ENCODE measurements around the gene SPOCD1.
"Not testable (repeated sequence)": the region's sequence is repeated elsewhere in the genome, so short reads cannot be mapped to it uniquely, and the experiment has no call there.

Gene SPOCD1

DNA sequence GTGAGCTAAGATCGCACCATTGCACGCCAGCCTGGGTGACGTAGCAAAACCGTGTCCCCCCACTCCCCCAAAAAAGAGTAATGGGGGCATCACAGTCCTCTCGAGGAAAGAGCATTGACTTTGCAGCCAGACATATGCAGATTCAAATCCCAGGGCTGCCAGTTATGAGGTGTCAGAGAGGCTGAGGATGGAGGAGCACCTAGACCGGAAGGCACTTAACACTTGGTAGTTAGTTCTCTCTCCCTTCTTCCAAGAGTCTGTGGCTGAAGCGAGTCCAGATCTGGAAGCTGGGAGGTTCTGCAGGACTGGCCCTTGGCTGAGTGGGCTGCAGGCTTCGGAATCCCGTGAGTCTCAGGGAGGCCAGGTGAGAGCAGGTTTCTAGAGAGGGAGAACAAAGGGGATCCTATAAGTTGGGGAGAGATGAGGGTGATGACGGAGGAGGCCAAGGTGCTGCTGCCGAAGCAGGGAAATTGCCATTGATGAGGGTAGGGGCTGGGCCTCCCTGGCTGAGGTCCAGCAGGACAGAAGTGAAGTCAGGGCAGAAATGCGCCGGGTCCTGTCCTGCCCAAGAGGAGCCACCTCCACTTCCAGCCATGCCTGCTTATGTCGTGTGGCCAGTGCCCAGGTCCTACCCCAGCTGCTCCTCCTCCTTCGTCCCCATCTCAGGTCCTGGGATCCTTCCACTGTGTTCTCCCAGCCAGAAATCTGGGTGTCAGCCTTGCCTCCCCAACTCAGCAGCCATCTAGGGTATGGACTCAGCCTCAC is 13.3 kb upstream of the SPOCD1 start:
- no peak for DNase-seq (ENCODE audit: low read depth)

DNA sequence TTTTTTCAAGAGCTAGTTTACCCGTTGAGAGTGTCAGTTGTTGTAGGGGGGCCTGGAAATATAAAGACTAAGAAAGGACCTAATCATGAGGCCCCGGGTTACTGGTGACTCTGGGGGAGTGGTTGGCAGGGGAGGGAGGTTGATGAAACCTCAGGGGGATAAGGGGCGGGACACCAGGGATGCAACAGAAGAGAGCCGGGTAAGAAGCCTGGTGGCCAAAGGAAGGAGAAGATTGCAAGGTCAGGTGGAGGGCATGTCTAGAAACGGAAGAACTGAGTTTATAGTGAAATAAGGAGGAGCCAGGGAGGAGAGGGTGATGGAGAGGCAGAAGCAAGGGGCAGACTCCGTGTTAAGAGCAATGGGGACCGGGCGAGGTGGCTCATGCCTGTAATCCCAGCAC is 12.5 kb upstream of the SPOCD1 start:
- no peak for DNase-seq (ENCODE audit: low read depth)

DNA sequence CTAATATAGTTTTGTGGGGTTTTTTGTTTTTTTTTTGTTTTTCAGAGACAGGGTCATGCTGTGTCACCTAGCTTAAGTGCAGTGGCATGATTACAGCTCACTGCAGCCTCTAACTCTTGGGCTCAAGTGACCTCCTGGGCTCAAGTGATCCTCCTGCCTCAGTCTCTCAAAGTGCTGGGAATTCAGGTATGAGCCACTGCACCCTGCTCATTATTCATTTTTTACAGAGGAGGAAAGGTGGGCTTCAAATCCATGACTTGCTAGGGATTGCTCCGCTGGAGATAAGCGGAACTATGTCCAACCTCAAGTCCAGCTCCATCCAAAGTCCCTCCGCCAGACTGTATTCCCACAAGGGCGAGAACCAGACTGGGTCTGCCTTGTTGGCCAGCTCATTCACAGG is 8.0 kb upstream of the SPOCD1 start:
- no peak for DNase-seq (ENCODE audit: low read depth)

DNA sequence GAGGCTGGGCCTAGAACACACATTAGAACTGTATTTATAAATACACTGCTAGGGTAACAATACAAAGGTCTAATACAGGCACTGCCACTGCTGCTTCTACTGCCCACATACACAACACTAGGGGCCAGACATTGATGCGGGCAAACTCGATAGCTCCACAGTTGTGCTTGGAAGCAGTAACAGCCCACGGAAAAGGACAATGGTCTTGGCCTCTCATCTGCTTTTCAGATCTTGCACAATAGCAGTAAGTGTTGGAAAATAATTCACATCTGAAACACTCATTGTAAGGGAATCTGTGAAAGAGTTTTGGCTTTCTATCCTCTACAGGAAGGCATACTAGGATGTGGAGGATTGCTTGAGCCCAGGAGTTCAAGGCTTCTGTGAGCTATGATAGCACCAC is 6.9 kb upstream of the SPOCD1 start:
- no peak for DNase-seq (ENCODE audit: low read depth)

DNA sequence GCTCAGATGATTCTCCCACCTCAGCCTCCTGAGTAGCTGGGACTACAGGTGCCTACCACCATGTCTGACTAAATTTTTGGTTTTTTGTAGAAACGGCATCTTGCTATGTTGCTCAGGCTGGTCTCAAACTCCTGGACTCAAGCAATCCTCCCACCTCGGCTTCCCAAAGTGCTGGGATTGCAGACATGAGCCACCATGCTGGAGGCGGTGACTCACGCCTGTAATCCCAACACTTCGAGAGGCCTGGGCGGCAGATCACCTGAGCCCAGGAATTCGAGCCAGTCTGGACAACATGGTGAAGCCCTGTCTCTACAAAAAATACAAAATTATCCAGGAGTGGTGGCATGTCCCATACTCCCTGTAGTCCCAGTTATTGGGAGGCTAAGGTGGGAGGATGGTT is 4.4 kb upstream of the SPOCD1 start:
- not testable (repeated sequence) for DNase-seq (ENCODE audit: low read depth)

DNA sequence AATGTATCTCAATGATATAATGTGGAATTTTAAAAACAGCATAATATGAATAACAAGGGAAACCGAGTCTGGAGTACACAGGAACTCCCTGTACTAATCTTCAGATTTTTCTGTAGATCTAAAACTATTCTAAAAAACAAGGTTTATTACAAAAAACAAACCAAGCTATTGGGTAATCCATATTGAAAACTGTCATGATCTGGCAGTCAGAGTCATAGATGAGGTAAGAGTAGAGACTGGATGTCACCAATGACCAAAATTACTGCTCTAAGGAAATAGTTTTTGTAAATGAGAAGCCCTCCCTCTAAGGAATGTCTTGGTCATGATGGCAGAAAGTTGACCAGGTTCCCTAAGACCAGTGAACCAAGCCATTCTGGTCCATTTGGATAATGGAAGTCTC is 2.4 kb upstream of the SPOCD1 start:
- no peak for DNase-seq (ENCODE audit: low read depth)

DNA sequence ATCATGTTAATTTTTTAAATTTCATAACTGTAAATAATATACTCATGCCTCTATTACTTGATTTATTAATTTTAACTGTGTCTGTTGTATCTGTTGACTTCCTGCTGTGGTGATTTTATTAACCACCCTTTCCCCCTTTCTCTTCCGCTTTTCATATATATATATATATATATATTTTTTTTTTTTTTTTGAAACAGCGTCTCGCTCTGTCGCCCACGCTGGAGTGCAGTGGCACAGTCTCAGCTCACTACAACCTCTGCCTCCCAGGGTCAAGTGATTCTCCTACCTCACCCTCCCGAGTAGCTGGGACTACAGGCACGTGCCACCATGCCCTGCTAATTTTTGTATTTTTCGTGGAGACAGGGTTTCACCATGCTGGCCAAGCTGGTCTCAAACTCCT is 1.1 kb upstream of the SPOCD1 start:
- not testable (repeated sequence) for DNase-seq (ENCODE audit: low read depth)

DNA sequence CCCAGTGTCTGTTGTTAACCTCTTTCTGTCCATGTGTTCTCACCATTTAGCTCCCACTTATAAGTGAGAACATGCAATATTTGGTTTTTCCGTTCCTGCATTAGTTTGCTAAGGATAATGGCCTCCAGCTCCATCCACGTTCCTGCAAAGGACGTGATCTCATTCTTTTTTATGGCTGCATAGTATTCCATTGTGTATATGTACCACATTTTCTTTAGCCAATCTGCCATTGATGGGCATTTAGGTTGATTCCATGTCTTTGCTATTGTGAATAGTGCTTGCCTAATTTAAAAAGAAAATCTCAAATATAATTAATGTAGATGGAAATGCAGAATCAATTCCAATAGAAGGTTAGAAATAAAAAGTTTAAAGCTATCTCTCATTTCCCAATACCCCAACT is 679 bp upstream of the SPOCD1 start:
- DNase-seq (ENCODE audit: low read depth): not testable (repeated sequence)

DNA sequence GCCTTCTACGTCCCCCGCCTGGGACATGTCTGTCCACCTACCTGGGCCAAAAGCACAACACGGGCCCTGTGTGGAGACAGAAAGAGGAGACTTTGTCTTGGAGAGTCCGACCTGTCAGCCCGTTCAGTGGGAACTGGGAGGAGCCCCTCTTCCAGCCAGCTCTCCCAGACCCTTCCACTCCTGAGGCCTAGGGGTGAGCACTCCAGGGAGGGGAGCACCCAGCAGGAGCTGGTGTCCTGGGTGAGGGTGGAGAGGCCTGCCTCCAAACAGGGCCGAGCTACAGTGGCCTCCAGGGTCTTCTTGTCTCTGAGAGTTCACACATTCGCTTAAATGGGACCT is 546 bp downstream of the SPOCD1 start:
- DNase-seq (ENCODE audit: low read depth): no peak

DNA sequence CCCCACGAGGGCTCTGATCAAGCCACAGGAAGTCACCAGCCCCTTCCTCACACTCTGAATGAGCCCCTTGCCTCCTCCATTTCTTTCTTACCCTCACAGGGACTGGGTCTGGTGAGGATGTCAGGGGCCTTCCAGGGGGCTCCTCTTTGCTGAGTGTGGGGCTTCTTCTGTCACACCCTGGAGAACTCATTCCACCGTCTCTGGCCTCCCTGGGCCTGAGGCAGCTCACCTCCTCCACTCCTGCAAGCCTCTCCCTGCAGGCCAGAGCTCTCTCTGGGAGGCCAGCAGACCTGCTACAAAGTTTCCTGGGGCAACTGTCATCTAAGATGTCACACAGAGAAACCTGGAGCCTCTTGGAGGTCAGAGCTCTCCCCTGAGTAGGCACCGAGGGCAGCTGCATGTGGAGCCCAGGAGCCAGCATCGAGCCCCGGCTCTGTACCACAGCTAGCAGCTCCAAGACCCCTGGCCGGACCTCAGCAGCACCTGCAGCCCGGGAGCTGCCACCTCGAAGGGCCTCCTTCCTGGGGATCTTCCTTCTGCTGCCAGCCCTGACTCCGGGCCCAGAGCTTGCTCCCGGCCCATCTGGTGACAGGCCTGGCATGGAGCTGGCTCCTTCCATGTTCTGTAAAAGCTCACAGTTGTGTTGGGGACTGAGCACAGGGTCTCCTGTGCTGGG is 1.1 kb downstream of the SPOCD1 start:
- no peak for DNase-seq (ENCODE audit: low read depth)

DNA sequence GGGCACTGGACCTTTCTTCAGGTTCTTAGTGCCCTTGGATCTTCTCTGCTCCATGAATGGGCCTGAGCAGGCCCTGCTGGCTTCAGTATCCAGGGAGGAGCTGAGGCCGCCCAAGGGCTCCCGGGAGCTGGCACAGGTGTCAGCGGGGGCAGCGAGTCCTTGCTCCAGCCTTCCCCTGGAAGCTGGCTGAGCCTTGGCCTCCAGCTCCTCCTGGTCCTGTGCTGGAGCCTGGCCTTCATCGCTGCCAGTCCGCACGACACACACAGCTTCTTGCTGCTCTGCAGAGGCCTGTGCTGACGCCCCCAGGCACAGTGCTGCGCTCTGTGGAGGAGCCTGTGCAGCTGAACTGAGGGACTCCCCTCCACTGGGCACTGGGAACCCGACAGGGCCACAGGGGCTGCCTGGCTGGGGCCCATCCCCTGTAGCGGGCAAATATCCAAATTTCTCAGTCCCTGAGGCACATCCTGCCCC is 1.7 kb downstream of the SPOCD1 start:
- DNase-seq (ENCODE audit: low read depth): no peak

DNA sequence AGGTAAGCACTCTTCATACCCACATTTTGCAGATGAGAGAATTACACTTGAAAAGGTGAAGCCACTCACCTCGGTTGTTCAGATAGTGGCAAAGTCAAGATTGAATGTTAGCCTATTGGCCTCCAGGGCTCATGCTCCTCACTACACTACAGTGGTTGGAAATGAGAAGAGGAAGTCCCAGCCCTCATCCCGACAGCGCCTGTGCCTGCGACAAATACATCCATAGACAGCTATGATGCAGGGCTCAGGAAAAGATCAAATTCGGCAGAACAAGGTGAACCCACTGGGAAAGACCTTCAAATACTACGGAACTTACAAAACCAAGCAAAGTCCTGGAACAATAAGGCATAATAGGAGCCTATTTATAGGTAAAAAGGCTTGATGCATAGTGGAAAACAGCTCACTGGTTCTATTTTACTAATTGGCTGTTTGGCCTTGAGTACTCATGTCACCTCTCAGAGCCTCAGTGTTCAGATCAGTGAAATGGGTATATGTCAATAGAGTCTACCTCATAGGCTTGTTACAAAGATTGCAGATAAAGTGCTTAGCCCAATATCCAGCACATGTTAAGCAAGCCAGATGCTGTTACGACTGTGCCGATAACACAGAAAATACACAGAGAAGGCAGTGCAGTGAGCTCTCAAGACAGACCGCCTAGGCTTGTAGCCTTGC is 3.5 kb downstream of the SPOCD1 start:
- DNase-seq (ENCODE audit: low read depth): no peak

DNA sequence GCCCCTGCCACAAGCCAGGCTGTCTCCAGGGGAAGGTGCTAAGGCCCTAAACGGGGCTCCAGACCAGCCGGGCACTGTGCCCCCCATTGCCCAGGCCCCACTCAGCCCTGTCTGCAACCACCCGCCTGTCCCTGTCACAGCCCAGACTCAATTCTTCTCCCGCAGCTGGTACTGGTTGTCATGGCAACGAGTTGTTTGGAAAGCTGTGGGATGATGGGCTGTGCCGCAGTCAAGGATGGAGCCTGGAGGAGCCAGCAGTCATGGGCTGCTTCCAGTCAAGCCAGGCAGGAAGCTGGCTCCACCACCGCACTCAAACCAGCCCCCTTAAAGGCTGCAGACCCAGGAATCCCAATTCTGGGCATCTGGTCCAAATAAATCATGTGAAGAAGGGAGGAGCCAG is 4.2 kb downstream of the SPOCD1 start:
- no peak for DNase-seq (ENCODE audit: low read depth)

DNA sequence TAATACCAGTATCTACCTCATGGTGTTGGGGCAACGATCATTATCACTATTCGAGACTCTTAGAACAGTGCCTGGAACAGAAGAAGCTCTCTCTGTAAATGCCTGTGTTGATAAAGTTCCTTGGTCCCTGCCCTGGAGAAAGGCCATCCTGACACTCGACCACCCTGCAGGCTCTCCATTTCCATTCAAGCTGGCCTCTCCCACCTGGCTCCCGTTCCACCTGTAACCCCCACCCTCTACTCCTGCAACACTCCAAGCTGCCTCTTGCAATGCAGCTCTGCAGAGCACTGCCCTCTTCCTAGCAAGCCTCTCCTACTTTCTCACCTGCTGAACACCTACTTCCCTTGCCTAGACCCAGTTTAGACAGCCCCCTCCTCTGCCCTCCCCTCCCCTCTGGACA is 6.1 kb downstream of the SPOCD1 start:
- no peak for DNase-seq (ENCODE audit: low read depth)

DNA sequence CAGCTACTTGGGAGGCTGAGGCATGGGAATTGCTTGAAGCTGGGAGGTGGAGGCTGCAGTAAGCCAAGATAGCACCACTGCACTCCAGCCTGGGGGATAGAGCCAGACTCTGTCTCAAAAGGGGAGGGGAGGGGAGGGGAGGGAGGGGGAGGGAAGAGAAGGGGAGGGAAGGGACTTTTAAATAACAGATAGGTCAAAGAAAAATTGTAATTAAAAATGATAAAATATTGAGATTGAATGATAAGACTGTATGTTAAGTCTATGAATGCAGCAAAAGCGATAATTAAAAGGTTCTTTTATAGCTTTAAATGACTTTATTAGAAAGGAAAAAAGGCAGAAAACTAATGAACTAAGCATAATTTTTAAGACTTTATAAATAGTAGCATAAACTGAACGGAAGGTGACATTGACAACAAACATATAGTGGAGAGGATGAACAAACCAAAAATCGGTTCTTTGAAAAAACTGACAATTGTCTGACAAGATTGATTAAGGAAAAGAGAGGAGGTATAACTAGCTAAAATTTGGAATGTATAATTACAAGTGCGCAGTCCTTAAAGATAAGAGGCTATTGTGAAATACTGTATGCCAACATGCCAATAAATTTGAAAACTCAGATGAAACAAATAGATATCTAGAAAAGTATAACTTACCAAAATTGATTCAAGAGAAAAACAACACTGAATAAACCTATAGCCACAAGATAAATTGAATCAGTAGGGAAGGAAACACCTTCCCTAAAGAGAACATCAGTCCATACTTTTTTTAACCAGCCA is 8.4 kb downstream of the SPOCD1 start:
- DNase-seq (ENCODE audit: low read depth): no peak

DNA sequence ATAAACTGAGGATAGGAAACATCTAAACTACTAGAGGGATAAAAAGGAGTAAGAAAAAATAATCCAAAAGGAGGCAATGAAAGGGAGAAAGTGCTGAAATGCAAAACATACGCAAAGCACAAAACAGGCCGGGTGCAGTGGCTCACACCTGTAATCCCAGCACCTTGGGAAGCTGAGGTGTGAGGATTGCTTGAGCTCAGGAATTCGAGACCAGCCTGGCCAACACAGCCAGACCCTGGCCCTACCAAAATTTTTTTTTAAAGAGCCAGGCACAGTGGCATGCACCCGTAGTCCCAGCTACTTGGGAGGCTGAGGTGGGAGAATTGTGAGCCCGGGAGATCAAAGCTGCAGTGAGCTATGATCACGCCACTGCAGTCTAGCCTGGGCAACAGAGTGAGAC is 10.5 kb downstream of the SPOCD1 start:
- no peak for DNase-seq (ENCODE audit: low read depth)

DNA sequence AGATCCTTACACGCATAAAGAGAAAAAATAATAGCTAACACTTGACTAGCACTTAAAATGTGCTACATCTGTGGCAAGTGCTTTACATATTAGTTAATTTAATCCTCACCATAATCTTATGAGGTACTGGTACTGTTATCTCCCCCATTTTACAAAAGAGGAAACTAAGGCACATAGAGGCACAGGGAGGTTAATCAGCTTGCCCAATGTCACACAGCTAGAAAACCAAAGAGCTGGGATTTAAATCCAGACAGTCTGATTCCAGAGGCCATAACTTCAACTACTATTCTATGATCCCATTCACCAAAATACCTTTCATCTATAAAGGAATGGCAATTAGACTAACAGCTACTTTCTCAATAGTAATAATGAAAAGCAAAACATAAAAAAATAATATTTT is 11.7 kb downstream of the SPOCD1 start:
- no peak for DNase-seq (ENCODE audit: low read depth)

DNA sequence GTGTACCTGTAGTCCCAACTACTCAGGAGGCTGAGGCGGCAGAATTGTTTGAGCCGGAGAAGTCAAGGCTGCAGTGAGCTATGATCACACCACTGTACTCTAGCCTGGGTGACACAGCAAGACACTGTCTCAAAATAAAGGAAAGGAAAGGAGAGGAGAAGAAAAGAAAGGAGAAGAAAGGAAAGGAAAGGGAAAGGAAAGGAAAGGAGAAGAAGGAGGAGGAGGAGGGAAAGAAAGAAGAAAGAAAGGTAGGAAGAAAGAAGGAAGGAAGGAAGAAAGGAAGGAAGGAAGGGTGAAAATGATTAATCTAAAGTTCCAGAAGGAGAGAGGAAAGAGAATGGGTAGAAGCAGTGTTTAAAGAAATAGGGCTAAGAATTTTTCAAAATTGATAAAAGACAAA is 12.2 kb downstream of the SPOCD1 start:
- no peak for DNase-seq (ENCODE audit: low read depth)

DNA sequence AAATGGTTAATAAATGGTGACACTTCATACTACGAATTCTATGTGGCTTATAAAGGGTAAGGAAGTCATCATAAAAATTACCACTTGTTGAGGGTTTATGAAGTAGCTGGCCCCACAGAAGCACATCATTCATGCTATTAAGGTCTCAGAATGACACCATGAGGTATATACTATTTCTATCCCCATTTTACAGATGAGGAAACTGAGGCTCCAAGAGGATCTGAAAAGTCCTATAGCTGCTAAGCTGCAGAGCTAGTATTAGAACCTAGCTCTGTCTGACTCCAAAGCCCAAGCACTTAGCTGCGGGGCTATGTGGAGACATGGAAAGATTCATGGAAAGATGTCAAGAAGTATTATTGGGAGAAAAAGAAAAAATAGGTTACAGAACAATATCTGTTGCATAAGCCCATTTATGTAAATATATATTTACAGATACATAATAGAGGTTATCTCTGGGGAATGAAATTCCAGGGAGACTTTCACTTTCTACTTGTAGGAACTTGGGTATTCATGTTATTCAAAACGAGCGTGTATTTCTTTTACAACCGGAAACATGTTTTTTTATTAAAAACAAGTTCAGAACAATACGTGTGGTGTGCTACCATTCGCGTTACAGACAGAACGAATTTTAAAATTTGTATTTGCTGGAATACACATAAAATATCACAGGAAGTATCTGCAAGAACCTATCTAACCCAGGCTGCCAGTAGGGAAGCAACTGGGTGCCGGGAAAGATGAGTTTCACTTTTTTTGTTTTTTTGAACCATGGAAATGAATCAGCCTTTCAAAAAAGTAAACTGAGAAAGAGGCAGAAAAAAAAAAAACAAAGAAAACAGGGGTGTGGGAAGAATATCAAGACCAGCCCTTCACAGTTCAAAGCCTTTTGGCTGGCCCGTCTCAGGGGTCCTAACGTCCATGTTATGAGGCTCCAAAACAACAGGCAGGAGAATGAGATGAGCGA is 13.4 kb downstream of the SPOCD1 start:
- DNase-seq (ENCODE audit: low read depth): no peak

DNA sequence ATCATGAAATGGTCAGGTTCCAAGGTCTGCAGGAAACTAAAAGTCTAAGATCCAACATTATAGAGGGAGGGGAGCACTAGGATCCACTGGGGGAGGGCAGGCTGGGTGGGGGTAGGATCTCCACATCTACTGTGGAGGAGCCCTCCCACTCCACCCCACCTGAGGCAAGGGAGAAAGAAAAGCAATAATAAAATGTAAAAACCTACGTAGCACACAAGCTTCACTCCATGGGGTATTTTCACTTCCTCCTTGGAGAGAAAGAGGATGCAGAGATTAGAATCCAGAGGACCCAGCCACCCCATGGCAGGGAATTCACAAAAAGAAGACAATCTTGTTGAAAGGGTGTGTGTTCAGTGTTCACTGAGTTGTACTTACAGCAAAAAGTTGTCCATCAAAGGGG is 14.4 kb downstream of the SPOCD1 start:
- DNase-seq (ENCODE audit: low read depth): no peak

DNA sequence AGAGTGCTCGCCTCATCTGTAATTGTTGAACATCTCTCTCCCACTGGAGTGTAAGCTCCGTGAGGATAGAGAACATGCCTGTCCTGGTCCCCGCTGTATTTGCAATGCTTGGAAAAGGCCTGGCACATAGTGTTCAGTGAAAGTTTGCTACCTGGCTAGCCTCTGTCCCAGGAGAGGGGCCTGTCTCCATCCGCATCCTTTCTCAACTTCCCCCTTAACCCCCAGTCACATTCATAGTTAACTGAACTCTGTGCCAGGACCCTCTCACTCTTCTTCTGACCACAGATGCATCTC is 15.2 kb downstream of the SPOCD1 start:
- no peak for DNase-seq (ENCODE audit: low read depth)
